ENCODE measurements around the gene SORL1. TPM values are rescaled to one million over a fixed set of nuclear protein-coding genes. Genes with fewer than 3 reads are reported as not detected.

The SORL1 gene
- total RNA-seq, 1 donor from 2014 or later = 4.6 TPM

- H3K9me3 Mint-ChIP-seq (ENCODE audit: unreplicated experiment) = no peaks in the 10 kb centered on the region
- no peaks in the 10 kb centered on the region for H3K36me3 Mint-ChIP-seq (ENCODE audit: low read depth, unreplicated experiment)
- H3K27me3 Mint-ChIP-seq (ENCODE audit: unreplicated experiment) = no peaks in the 10 kb centered on the region
- no peaks in the 10 kb centered on the region for H3K4me1 Mint-ChIP-seq (ENCODE audit: unreplicated experiment)
- no peak for DNase-seq (ENCODE audit: low spot score)
- H3K4me3 Mint-ChIP-seq (ENCODE audit: unreplicated experiment) = no peak overlapping the region
- TF ChIP-seq, protein P1, sequence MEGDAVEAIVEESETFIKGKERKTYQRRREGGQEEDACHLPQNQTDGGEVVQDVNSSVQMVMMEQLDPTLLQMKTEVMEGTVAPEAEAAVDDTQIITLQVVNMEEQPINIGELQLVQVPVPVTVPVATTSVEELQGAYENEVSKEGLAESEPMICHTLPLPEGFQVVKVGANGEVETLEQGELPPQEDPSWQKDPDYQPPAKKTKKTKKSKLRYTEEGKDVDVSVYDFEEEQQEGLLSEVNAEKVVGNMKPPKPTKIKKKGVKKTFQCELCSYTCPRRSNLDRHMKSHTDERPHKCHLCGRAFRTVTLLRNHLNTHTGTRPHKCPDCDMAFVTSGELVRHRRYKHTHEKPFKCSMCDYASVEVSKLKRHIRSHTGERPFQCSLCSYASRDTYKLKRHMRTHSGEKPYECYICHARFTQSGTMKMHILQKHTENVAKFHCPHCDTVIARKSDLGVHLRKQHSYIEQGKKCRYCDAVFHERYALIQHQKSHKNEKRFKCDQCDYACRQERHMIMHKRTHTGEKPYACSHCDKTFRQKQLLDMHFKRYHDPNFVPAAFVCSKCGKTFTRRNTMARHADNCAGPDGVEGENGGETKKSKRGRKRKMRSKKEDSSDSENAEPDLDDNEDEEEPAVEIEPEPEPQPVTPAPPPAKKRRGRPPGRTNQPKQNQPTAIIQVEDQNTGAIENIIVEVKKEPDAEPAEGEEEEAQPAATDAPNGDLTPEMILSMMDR (IDR thresholded peaks at IDR 0.05; ENCODE audit: unreplicated experiment) = no peak
- no peak overlapping the region for H3K27ac Mint-ChIP-seq (ENCODE audit: unreplicated experiment)
Observed at GRCh38 chr11:121417055-121417551, 35.0 kb upstream of the SORL1 start.

DNA sequence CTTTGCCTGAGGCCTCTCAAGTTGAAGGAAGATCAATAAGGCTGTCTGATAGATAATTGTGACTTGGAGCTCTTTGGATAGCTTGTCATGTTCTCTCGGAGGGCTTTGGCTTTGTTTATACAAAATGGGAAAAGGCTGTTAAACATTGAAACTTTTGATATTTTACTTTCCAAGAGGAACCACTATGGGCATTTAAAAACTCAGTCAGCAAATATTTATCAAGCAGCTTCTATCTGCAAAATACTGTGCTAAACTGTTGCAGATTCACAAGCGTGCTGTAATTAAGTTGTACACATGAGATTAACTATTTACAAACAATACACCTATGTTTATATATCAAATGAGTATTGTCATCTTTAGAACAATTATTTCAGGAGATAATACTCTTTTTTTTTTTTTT lies 34.5 kb upstream of the SORL1 start:
- no peaks in the 10 kb centered on the region for H3K4me1 Mint-ChIP-seq (ENCODE audit: unreplicated experiment)
- no peaks in the 10 kb centered on the region for H3K27me3 Mint-ChIP-seq (ENCODE audit: unreplicated experiment)
- no peak overlapping the region for H3K4me3 Mint-ChIP-seq (ENCODE audit: unreplicated experiment)
- no peak for DNase-seq (ENCODE audit: low spot score)
- no peaks in the 10 kb centered on the region for H3K36me3 Mint-ChIP-seq (ENCODE audit: low read depth, unreplicated experiment)
- no peak overlapping the region for H3K27ac Mint-ChIP-seq (ENCODE audit: unreplicated experiment)
- no peaks in the 10 kb centered on the region for H3K9me3 Mint-ChIP-seq (ENCODE audit: unreplicated experiment)
- TF ChIP-seq, protein P1 (IDR thresholded peaks at IDR 0.05; ENCODE audit: unreplicated experiment) = no peak

GRCh38 chr11:121418625-121419114 lies 33.4 kb upstream of the SORL1 start:
- Mint-ChIP-seq H3K4me1 (ENCODE audit: unreplicated experiment) (no peaks in the 10 kb centered on the region), H3K27ac (ENCODE audit: unreplicated experiment) (no peak overlapping the region), H3K4me3 (ENCODE audit: unreplicated experiment) (no peak overlapping the region), H3K27me3 (ENCODE audit: unreplicated experiment) (no peaks in the 10 kb centered on the region), H3K9me3 (ENCODE audit: unreplicated experiment) (no peaks in the 10 kb centered on the region), H3K36me3 (ENCODE audit: low read depth, unreplicated experiment) (no peaks in the 10 kb centered on the region)
- no peak for DNase-seq (ENCODE audit: low spot score)
- TF ChIP-seq, protein P1 (IDR thresholded peaks at IDR 0.05; ENCODE audit: unreplicated experiment) = no peak

DNA sequence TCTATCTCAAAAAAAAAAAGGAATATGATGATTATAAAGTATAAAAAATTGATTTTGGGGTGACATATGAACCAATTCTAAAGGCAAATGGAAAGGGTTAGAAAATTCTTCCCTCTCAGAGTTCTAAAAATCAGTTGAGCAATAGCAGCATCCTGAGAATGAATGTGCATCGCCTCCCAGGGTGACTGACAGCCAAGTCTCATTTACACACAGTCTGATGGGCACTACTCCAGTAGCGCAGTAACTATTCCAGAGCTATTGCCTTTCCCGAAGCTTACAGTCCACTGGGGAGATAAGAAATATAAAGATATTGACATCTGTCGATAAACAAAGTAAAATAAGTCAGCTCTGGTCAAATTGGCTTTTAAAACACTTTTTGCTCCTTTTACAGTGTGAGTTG lies 32.3 kb upstream of the SORL1 start:
- Mint-ChIP-seq H3K9me3 (ENCODE audit: unreplicated experiment) (no peaks in the 10 kb centered on the region), H3K4me1 (ENCODE audit: unreplicated experiment) (no peaks in the 10 kb centered on the region), H3K4me3 (ENCODE audit: unreplicated experiment) (no peak overlapping the region), H3K27me3 (ENCODE audit: unreplicated experiment) (no peaks in the 10 kb centered on the region), H3K27ac (ENCODE audit: unreplicated experiment) (no peak overlapping the region), H3K36me3 (ENCODE audit: low read depth, unreplicated experiment) (no peaks in the 10 kb centered on the region)
- TF ChIP-seq, protein P1 (IDR thresholded peaks at IDR 0.05; ENCODE audit: unreplicated experiment) = no peak
- no peak for DNase-seq (ENCODE audit: low spot score)

- no peaks in the 10 kb centered on the region for H3K36me3 Mint-ChIP-seq (ENCODE audit: low read depth, unreplicated experiment)
- H3K27ac Mint-ChIP-seq (ENCODE audit: unreplicated experiment) = no peak overlapping the region
- no peaks in the 10 kb centered on the region for H3K9me3 Mint-ChIP-seq (ENCODE audit: unreplicated experiment)
- H3K4me1 Mint-ChIP-seq (ENCODE audit: unreplicated experiment) = no peaks in the 10 kb centered on the region
- H3K4me3 Mint-ChIP-seq (ENCODE audit: unreplicated experiment) = no peak overlapping the region
- TF ChIP-seq, protein P1 (IDR thresholded peaks at IDR 0.05; ENCODE audit: unreplicated experiment) = no peak
- DNase-seq (ENCODE audit: low spot score) = no peak
- peaks cover 1% of the 10 kb centered on the region for H3K27me3 Mint-ChIP-seq (ENCODE audit: unreplicated experiment)
Observed at GRCh38 chr11:121420398-121420797, 31.7 kb upstream of the SORL1 start.
